ENCODE results near the gene SAMD8. TPM values are rescaled to one million over a fixed set of nuclear protein-coding genes. Genes with fewer than 3 reads are reported as not detected.

Gene SAMD8
- total RNA-seq, 1 donor from 2014 or later = 42.7 TPM

- peaks cover 72% of the 10 kb centered on the region for H3K4me1 ChIP-seq
- intact Hi-C loops (cut with DNase I) = no loop called here
- no peak for DNase-seq (ENCODE audit: extremely low spot score in 2 of 2)
- no peak overlapping the region for H3K27ac ChIP-seq
- no peaks in the 10 kb centered on the region for H3K27me3 ChIP-seq
- H3K4me3 ChIP-seq = no peak overlapping the region
- H3K36me3 ChIP-seq = no peaks in the 10 kb centered on the region
- no peaks in the 10 kb centered on the region for H3K9me3 ChIP-seq
- no peak for TF ChIP-seq POLR2A (IDR thresholded peaks at IDR 0.05)
- TF ChIP-seq POLR2AphosphoS5 (IDR thresholded peaks at IDR 0.05; ENCODE audit: insufficient read depth in 1 of 2, low read depth in 1 of 2) = no peak
- TF ChIP-seq CTCF (IDR thresholded peaks at IDR 0.05) = no peak
These were observed 34.1 kb downstream of the SAMD8 start for GRCh38 chr10:75145590-75145989.

GRCh38 chr10:75146780-75147179 is 35.3 kb downstream of the SAMD8 start:
- no peak for TF ChIP-seq CTCF (IDR thresholded peaks at IDR 0.05)
- peak in 1 of 2 donors; percentile 15 for TF ChIP-seq POLR2AphosphoS5 (IDR thresholded peaks at IDR 0.05; ENCODE audit: insufficient read depth in 1 of 2, low read depth in 1 of 2)
- TF ChIP-seq POLR2A (IDR thresholded peaks at IDR 0.05) = no peak
- Histone ChIP-seq H3K36me3 (peaks cover 0 to 4% of the 10 kb centered on the region in 2 donors), H3K4me1 (peaks cover 68% of the 10 kb centered on the region), H3K4me3 (no peak overlapping the region), H3K9me3 (no peaks in the 10 kb centered on the region), H3K27me3 (no peaks in the 10 kb centered on the region), H3K27ac (no peak overlapping the region)
- intact Hi-C loops (cut with DNase I) = no loop called here
- DNase-seq (ENCODE audit: extremely low spot score in 2 of 2) = no peak

DNA sequence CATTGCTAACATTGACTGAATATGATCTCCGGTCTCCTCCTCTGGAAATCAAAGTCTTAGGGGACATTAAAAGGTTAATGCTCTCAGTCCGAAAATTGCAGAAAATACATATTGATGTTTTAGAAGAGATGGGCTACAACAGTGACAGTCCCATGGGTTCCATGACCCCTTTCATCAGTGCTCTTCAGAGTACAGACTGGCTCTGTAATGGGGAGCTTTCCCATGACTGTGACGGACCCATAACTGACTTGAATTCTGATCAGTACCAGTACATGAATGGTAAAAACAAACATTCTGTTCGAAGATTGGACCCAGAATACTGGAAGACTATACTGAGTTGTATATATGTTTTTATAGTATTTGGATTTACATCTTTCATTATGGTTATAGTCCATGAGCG is 39.2 kb downstream of the SAMD8 start:
- no peak overlapping the region for H3K4me3 ChIP-seq
- no peaks in the 10 kb centered on the region for H3K9me3 ChIP-seq
- H3K36me3 ChIP-seq = peaks cover 0 to 19% of the 10 kb centered on the region in 2 donors
- no peak for DNase-seq (ENCODE audit: extremely low spot score in 2 of 2)
- intact Hi-C loops (cut with DNase I) = no loop called here
- no peaks in the 10 kb centered on the region for H3K27me3 ChIP-seq
- no peak for TF ChIP-seq POLR2AphosphoS5 (IDR thresholded peaks at IDR 0.05; ENCODE audit: insufficient read depth in 1 of 2, low read depth in 1 of 2)
- TF ChIP-seq POLR2A (IDR thresholded peaks at IDR 0.05) = no peak
- TF ChIP-seq CTCF (IDR thresholded peaks at IDR 0.05) = no peak
- H3K27ac ChIP-seq = no peak overlapping the region
- H3K4me1 ChIP-seq = peaks cover 40% of the 10 kb centered on the region

DNA sequence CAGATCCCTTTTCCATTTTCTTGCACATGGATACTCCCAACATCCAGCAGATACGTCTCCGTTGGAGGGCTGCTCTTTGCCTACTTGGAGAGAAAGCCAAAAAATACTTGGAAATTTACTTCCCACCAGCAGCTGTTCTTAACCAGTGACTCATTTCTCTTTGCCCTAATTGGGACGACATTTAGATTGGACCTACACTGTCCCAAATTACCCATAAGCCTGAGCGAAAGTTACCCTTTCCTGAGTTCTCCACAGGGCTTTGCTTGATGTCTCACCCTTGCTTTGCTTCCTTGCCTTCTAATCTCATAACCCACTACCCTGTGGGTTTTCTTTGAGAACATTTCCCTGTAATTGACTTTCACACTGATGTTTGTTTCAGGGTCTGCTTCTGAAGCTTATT is 48.1 kb downstream of the SAMD8 start:
- no peak overlapping the region for H3K27ac ChIP-seq
- H3K36me3 ChIP-seq = no peaks in the 10 kb centered on the region
- intact Hi-C loops (cut with DNase I) = no loop called here
- H3K27me3 ChIP-seq = no peaks in the 10 kb centered on the region
- H3K4me3 ChIP-seq = no peak overlapping the region
- no peaks in the 10 kb centered on the region for H3K9me3 ChIP-seq
- peaks cover 14% of the 10 kb centered on the region for H3K4me1 ChIP-seq
- DNase-seq (ENCODE audit: extremely low spot score in 2 of 2) = no peak
- TF ChIP-seq CTCF (IDR thresholded peaks at IDR 0.05) (no peak), POLR2AphosphoS5 (IDR thresholded peaks at IDR 0.05; ENCODE audit: insufficient read depth in 1 of 2, low read depth in 1 of 2) (no peak), POLR2A (IDR thresholded peaks at IDR 0.05) (no peak)

DNA sequence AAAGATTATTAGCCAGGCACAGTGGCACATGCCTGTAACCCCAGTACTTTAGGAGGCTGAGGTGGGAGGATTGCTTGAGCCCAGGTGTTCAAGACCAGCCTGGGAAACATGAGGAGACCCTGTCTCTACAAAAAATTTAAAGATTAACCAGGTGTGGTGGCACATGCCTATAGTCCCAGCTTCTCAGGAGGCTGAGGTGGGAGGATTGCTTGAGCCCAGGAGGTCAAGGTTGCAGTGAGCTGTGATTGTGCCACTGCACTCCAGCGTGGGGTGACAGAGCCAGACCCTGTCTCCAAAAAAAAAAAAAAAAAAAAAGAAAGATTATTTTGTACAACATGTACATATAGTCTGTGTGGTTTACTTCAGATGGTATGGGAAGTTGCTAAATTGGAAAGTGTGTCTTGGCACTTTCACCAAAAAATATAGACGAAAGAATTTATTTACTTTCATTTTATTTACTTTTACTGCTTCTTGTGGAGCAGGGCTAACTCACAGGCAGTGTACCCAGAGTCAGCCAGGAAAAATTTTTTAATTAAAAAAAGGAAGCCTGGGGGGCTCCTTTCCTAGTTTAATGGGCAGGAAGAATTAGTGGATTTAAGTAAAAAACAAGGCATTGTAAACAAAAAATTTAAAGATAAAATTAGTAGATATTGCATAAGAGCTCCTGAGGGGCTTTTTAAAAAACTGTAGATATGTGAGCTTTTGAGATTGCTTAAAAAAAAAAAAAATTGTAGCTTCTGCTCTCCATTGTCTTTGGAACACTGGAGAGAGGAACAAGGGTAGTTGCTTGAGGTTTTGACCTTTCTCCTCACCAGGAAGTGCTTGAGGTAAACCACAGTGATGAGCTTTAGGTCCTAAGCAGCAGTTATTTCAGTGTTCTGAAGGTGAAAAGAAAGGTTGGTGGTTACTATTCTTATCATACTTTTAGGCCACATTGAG is 54.5 kb downstream of the SAMD8 start:
- Histone ChIP-seq H3K9me3 (no peaks in the 10 kb centered on the region), H3K4me3 (no peak overlapping the region), H3K4me1 (peaks cover 9% of the 10 kb centered on the region), H3K27me3 (no peaks in the 10 kb centered on the region), H3K36me3 (peaks cover 0 to 9% of the 10 kb centered on the region in 2 donors), H3K27ac (no peak overlapping the region)
- TF ChIP-seq POLR2AphosphoS5 (IDR thresholded peaks at IDR 0.05; ENCODE audit: insufficient read depth in 1 of 2, low read depth in 1 of 2) (no peak), CTCF (IDR thresholded peaks at IDR 0.05) (no peak), POLR2A (IDR thresholded peaks at IDR 0.05) (no peak)
- DNase-seq (ENCODE audit: extremely low spot score in 2 of 2) = no peak
- intact Hi-C loops (cut with DNase I) = no loop called here

Data from vagina (tissue), 2 donors.